OCI-LY1 (cell line): ENCODE results near the gene ESR1.

Experiments used
- H2AFZ ChIP-seq: fragments of 200-600 bp; sonication (generic), shearing (Covaris generic); 2 replicates; pipeline ENCODE4 v1.6.0; 2014; ENCODE audit warnings: antibody characterized with exemption, mild to moderate bottlenecking, low read length
- H3F3A ChIP-seq: fragments of 200-600 bp; sonication (generic), shearing (Covaris generic); 2 replicates; pipeline ENCODE4 v1.6.0; 2014; ENCODE audit warnings: mild to moderate bottlenecking, antibody characterized with exemption, low read length, moderate library complexity; ENCODE audit not compliant: insufficient read depth
- H3K27ac ChIP-seq: fragments of 200-600 bp; sonication (generic); 2 replicates; pipeline ENCODE4 v1.5.1; 2014; ENCODE audit warnings: low read length, mixed run types, mild to moderate bottlenecking, low read depth; ENCODE audit not compliant: poor library complexity, severe bottlenecking
- H3K27me3 ChIP-seq: fragments of 200-600 bp; sonication (generic); 2 replicates; pipeline ENCODE4 v1.6.0; 2014; ENCODE audit warnings: antibody characterized with exemption, mild to moderate bottlenecking, low read length, moderate library complexity; ENCODE audit not compliant: insufficient read depth
- H3K36me3 ChIP-seq: fragments of 200-600 bp; sonication (generic); 2 replicates; pipeline ENCODE4 v1.6.1; 2014; ENCODE audit warnings: mild to moderate bottlenecking, antibody characterized with exemption, low read length, moderate library complexity, mixed read lengths; ENCODE audit not compliant: insufficient read depth
- H3K4me1 ChIP-seq: fragments of 200-600 bp; sonication (generic); 2 replicates; pipeline ENCODE4 v1.5.1; 2014; ENCODE audit warnings: mild to moderate bottlenecking, low read length, moderate library complexity; ENCODE audit not compliant: insufficient read depth, severe bottlenecking
- H3K4me2 ChIP-seq: fragments of 200-600 bp; sonication (generic), shearing (Covaris generic); 2 replicates; pipeline ENCODE4 v1.6.1; 2014; ENCODE audit warnings: low read length
- H3K4me3 ChIP-seq: fragments of 200-600 bp; sonication (generic); 2 replicates; pipeline ENCODE4 v1.5.1; 2014; ENCODE audit warnings: low read length, low read depth, mild to moderate bottlenecking, mixed read lengths; ENCODE audit not compliant: poor library complexity, severe bottlenecking
- H3K79me2 ChIP-seq: fragments of 200-600 bp; shearing (Covaris generic); 2 replicates; pipeline ENCODE4 v1.6.1; 2016; ENCODE audit warnings: mixed run types, low read length, mixed read lengths; ENCODE audit not compliant: insufficient read depth
- H3K9ac ChIP-seq: fragments of 200-600 bp; sonication (generic), shearing (Covaris generic); 2 replicates; pipeline ENCODE4 v1.6.1; 2014; ENCODE audit warnings: mild to moderate bottlenecking, low read length, mixed read lengths
- H3K9me2 ChIP-seq: fragments of 200-600 bp; sonication (generic), shearing (Covaris generic); 2 replicates; pipeline ENCODE4 v1.6.1; 2014; ENCODE audit warnings: low read depth, mild to moderate bottlenecking, low read length, mixed read lengths
- H3K9me3 ChIP-seq: fragments of 200-600 bp; shearing (Covaris generic); 2 replicates; pipeline ENCODE4 v1.6.1; 2014; ENCODE audit warnings: low read length, mixed read lengths
- H4K20me1 ChIP-seq: fragments of 200-600 bp; sonication (generic), shearing (Covaris generic); 2 replicates; pipeline ENCODE4 v1.6.0; 2016; ENCODE audit warnings: mild to moderate bottlenecking, low read length; ENCODE audit not compliant: insufficient read depth
- CTCF ChIP-seq: fragments of 200-600 bp; sonication (generic), shearing (Covaris generic); IDR thresholded peaks from 2 replicates; pipeline ENCODE4 v1.5.1; 2017; ENCODE audit warnings: mild to moderate bottlenecking, antibody characterized with exemption, low read length, moderate library complexity, mixed read lengths
- EZH2 ChIP-seq: fragments of 200-600 bp; sonication (generic), shearing (Covaris generic); IDR thresholded peaks from 2 replicates; pipeline ENCODE4 v1.8.0; 2017; ENCODE audit warnings: borderline replicate concordance, mixed run types, mild to moderate bottlenecking, antibody characterized with exemption, low read length, moderate library complexity, mixed read lengths

ESR1 gene

GRCh38 chr6:151998784-151999183, 191.3 kb downstream of the ESR1 start:
- Histone ChIP-seq H3K27me3 (no peaks in the 10 kb centered on the region), H3K79me2 (no peaks in the 10 kb centered on the region), H3K9me2 (no peaks in the 10 kb centered on the region), H3K27ac (no peak overlapping the region), H3K4me2 (no peak overlapping the region), H3F3A (no peaks in the 10 kb centered on the region), H4K20me1 (no peaks in the 10 kb centered on the region), H3K36me3 (no peaks in the 10 kb centered on the region), H3K9ac (no peak overlapping the region), H2AFZ (no peak overlapping the region), H3K4me3 (no peak overlapping the region), H3K4me1 (no peaks in the 10 kb centered on the region), H3K9me3 (no peaks in the 10 kb centered on the region)
- no peak for TF ChIP-seq EZH2
- TF ChIP-seq CTCF, result no peak

DNA sequence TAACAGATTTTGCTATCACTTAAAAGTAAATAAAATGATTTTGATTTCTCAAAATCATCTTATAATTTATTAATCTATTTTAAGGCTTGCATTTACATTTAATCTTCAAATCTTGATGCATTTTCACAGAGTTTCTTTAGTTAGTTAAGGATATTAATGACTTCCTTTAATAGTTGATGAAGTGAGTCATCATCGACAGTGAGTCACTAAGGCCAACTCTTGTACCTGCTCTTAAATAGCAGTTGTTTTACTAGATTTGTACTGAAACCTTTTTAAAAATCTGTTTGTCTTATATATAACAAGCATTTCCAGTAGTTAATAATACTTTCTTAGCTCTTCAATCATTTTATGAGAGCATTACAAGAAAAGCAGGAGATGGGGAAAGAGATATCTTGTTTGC, 191.7 kb downstream of the ESR1 start:
- Histone ChIP-seq H3K4me3 (no peak overlapping the region), H3K9me2 (no peaks in the 10 kb centered on the region), H4K20me1 (no peaks in the 10 kb centered on the region), H3K79me2 (no peaks in the 10 kb centered on the region), H3K9me3 (no peaks in the 10 kb centered on the region), H3F3A (no peaks in the 10 kb centered on the region), H3K9ac (no peak overlapping the region), H2AFZ (no peak overlapping the region), H3K27ac (no peak overlapping the region), H3K4me2 (no peak overlapping the region), H3K4me1 (no peaks in the 10 kb centered on the region), H3K36me3 (no peaks in the 10 kb centered on the region), H3K27me3 (no peaks in the 10 kb centered on the region)
- TF ChIP-seq CTCF, result no peak
- TF ChIP-seq EZH2, result no peak

- H3K79me2 ChIP-seq, result no peaks in the 10 kb centered on the region
- TF ChIP-seq EZH2, result no peak
- no peak for TF ChIP-seq CTCF
- no peak overlapping the region for H2AFZ ChIP-seq
- no peak overlapping the region for H3K9ac ChIP-seq
- H3K4me1 ChIP-seq, result no peaks in the 10 kb centered on the region
- H4K20me1 ChIP-seq, result no peaks in the 10 kb centered on the region
- no peak overlapping the region for H3K4me2 ChIP-seq
- no peaks in the 10 kb centered on the region for H3K36me3 ChIP-seq
- no peak overlapping the region for H3K27ac ChIP-seq
- H3K9me2 ChIP-seq, result no peaks in the 10 kb centered on the region
- H3F3A ChIP-seq, result no peaks in the 10 kb centered on the region
- no peaks in the 10 kb centered on the region for H3K27me3 ChIP-seq
- no peak overlapping the region for H3K4me3 ChIP-seq
- no peaks in the 10 kb centered on the region for H3K9me3 ChIP-seq
Measured at GRCh38 chr6:152001408-152001807, 193.9 kb downstream of the ESR1 start.
